ENCODE results near the gene AGMAT. TPM values are rescaled to one million over a fixed set of nuclear protein-coding genes. Genes with fewer than 3 reads are reported as not detected.

Gene AGMAT
- total and polyA plus RNA-seq, 2 of the 13 experiments (the other 11 are each of a cell fraction or from before 2014, with no cell fraction given), result 59.1 to 174 TPM

- WGBS (ENCODE audit: low lambda C conversion rate), result 81% methylated on average over 5 of the region's 5 CpGs
- no peak overlapping the region for H3K4me2 ChIP-seq (ENCODE audit: low read depth, low read length)
- ATAC-seq (no peak), DNase-seq (ENCODE audit: low spot score) (no peak), FAIRE-seq (no peak)
- no peaks in the 10 kb centered on the region for H3K9me3 ChIP-seq (ENCODE audit: low read length)
- H3K79me2 ChIP-seq (ENCODE audit: insufficient read depth, low read length), result no peaks in the 10 kb centered on the region
- ChIA-PET POLR2A (interaction anchor here (0.6 to 3.6 kb wide), 5 partner anchors 8 to 69 kb away, joined by 4 to 16 read pairs (median 5); partner anchors contain the start of gene DDI2), CTCF (ENCODE audit: low intra/inter-chr PET ratio, low total read pairs) (no interaction called here)
- H3K27ac ChIP-seq (ENCODE audit: extremely low read length, insufficient read depth, low read length), result no peak overlapping the region
- no peak overlapping the region for H3K9ac ChIP-seq (ENCODE audit: insufficient read depth, low read depth, low read length)
- H3K4me3 ChIP-seq (replicated peaks in 1 of 3; ENCODE audit: insufficient read depth in 1 of 3, low read depth in 2 of 3, low read length in 3 of 3), result no peak overlapping the region
- TF ChIP-seq ZNF260 (CRISPR knock-in tag; IDR thresholded peaks at IDR 0.05; ENCODE audit: borderline replicate concordance, low read depth), result no peak
- no peak for TF ChIP-seq ZBTB21 (CRISPR knock-in tag; IDR thresholded peaks at IDR 0.05)
- no peak for TF ChIP-seq KDM3A (CRISPR knock-in tag; IDR thresholded peaks at IDR 0.05; ENCODE audit: low read depth)
- no peak for TF ChIP-seq CHD4 (IDR thresholded peaks at IDR 0.05; ENCODE audit: borderline replicate concordance, low read length)
- no peak for TF ChIP-seq ZNF816 (CRISPR knock-in tag; IDR thresholded peaks at IDR 0.05; ENCODE audit: borderline replicate concordance)
- TF ChIP-seq ZSCAN22 (CRISPR knock-in tag; IDR thresholded peaks at IDR 0.05), result no peak
- no peak for TF ChIP-seq TEAD2 (CRISPR knock-in tag; IDR thresholded peaks at IDR 0.05)
- TF ChIP-seq GZF1 (CRISPR knock-in tag; IDR thresholded peaks at IDR 0.05), result no peak
- TF ChIP-seq, protein P1, sequence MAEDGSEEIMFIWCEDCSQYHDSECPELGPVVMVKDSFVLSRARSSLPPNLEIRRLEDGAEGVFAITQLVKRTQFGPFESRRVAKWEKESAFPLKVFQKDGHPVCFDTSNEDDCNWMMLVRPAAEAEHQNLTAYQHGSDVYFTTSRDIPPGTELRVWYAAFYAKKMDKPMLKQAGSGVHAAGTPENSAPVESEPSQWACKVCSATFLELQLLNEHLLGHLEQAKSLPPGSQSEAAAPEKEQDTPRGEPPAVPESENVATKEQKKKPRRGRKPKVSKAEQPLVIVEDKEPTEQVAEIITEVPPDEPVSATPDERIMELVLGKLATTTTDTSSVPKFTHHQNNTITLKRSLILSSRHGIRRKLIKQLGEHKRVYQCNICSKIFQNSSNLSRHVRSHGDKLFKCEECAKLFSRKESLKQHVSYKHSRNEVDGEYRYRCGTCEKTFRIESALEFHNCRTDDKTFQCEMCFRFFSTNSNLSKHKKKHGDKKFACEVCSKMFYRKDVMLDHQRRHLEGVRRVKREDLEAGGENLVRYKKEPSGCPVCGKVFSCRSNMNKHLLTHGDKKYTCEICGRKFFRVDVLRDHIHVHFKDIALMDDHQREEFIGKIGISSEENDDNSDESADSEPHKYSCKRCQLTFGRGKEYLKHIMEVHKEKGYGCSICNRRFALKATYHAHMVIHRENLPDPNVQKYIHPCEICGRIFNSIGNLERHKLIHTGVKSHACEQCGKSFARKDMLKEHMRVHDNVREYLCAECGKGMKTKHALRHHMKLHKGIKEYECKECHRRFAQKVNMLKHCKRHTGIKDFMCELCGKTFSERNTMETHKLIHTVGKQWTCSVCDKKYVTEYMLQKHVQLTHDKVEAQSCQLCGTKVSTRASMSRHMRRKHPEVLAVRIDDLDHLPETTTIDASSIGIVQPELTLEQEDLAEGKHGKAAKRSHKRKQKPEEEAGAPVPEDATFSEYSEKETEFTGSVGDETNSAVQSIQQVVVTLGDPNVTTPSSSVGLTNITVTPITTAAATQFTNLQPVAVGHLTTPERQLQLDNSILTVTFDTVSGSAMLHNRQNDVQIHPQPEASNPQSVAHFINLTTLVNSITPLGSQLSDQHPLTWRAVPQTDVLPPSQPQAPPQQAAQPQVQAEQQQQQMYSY (CRISPR knock-in tag; IDR thresholded peaks at IDR 0.05), result no peak
- TF ChIP-seq ZNF766 (CRISPR knock-in tag; IDR thresholded peaks at IDR 0.05; ENCODE audit: borderline replicate concordance), result no peak
- no peak for TF ChIP-seq MTA3 (CRISPR knock-in tag; IDR thresholded peaks at IDR 0.05)
- no peak for TF ChIP-seq TGIF2 (CRISPR knock-in tag; IDR thresholded peaks at IDR 0.05)
- TF ChIP-seq CBX1 (IDR thresholded peaks at IDR 0.05; ENCODE audit: low read depth), result no peak
- TF ChIP-seq ATF1 (CRISPR knock-in tag; IDR thresholded peaks at IDR 0.05), result no peak
- TF ChIP-seq ARID5B (CRISPR knock-in tag; IDR thresholded peaks at IDR 0.05), result no peak
- H4K20me1 ChIP-seq (ENCODE audit: insufficient read depth, low read length), result no peaks in the 10 kb centered on the region
- no peaks in the 10 kb centered on the region for H3K36me3 ChIP-seq (replicated peaks in 1 of 2; ENCODE audit: control insufficient read depth in 1 of 2, insufficient read depth in 2 of 2, low read length in 2 of 2)
- BruUV-seq (replicated peaks), result no TSS peak
- H2AFZ ChIP-seq (ENCODE audit: low read length), result no peak overlapping the region
- no peaks in the 10 kb centered on the region for H3K27me3 ChIP-seq (ENCODE audit: control insufficient read depth in 1 of 2, insufficient read depth in 2 of 2, low read length in 2 of 2)
- in situ Hi-C loops (cut with HindIII; ENCODE audit: extremely low pct_ligation_motif_present, low pct_unique_long_range_greater_than_20kb), result no loop called here
- H3K4me1 ChIP-seq (ENCODE audit: insufficient read depth, low read length), result peaks cover 30% of the 10 kb centered on the region
- intact Hi-C loops (cut with micrococcal nuclease; ENCODE audit: unreplicated experiment), result no loop called here
These were observed 7.4 kb upstream of the AGMAT start for GRCh38 chr1:15592285-15592684.
